Brain microvascular endothelial cell (primary cell): ENCODE measurements around the gene GUCD1.
A peak's percentile ranks its signal among the peaks of the same experiment; 100 is the strongest.
"Not testable (repeated sequence)": the region's sequence is repeated elsewhere in the genome, so short reads cannot be mapped to it uniquely, and the experiment has no call there.

Experiments used
- DNase-seq: peaks from one replicate; pipeline ENCODE4 v3.0.0-alpha.2; 2020
- H3K27ac ChIP-seq: fragments of 250-450 bp; sonication (Bioruptor Pico); 2 replicates; pipeline ENCODE4 v1.5.1; 2020; ENCODE audit warnings: mild to moderate bottlenecking, moderate library complexity
- H3K27me3 ChIP-seq: fragments of 250-450 bp; sonication (Bioruptor Pico); replicated peaks from 2 replicates; pipeline ENCODE4 v1.5.1; 2020; ENCODE audit warnings: mild to moderate bottlenecking
- H3K36me3 ChIP-seq: fragments of 250-450 bp; sonication (Bioruptor Pico); replicated peaks from 2 replicates; pipeline ENCODE4 v1.5.1; 2020; ENCODE audit warnings: mild to moderate bottlenecking
- H3K4me3 ChIP-seq: 2 replicates; pipeline ENCODE4 v1.5.1; 2011; ENCODE audit warnings: low read depth, mild to moderate bottlenecking, control low read depth, low read length, moderate library complexity
- in situ Hi-C: cut with HindIII; loops from 2 replicates; pipeline ENCODE4 v1.10.0; 2017; ENCODE audit warnings: low sequenced_read_pairs, low pct_ligation_motif_present
- TF ChIP-seq, protein P1 (sequence below): IDR thresholded peaks from 2 replicates; pipeline ENCODE4 v1.5.1; 2011; ENCODE audit warnings: low read depth, mild to moderate bottlenecking, moderate library complexity, low read length, control low read depth, inconsistent platforms; ENCODE audit errors: missing control alignments

Gene GUCD1

DNA sequence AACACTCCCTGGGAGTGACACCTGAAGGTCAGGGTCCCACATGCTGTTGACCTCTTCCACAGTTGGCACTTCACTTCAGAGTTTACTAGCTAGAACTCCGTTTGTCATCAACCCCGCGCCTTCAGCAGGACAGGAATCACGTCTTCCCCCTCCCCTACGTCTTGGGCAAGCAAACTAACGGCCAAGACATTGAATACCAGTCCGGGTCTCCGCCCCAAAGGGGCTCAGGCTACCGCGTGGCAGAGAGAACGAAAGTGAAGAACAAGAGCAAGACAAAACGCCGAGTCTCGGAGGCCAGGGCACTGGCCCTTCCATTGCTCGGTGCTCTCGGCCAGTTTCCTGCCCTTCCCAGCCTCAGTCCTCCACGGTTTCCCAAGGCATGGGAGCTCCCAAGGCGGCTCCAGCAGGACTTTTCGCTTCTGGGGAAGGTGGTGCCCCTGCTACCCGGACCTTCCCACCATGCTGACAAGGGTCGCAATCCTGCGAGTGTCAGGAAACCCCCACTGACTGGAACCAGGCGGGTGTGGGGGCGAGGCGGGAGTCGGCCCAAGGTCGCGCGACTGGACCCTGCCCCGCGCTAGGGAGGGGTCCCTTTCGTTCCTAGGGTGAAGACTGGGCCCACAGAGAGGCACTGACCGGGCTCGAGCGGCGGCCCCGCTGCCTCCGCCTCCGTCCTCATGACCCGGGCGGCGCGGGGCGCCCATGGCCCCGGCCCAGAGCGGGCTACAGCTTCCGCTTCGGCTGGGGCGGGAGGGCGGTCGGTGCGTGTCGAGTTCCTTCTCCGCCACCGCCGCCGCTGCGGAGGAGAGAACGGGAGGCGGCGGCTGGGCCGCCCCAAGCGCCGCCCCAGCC, at the start of gene GUCD1:
TSS of gene GUCD1 (minus strand) at position 826 of the 852 bp plus-strand sequence. CDS start at position 679, 147 bp downstream.
- H3K4me3 ChIP-seq, result peak within 1 kb of the TSS; percentile 99
- H3K27me3 ChIP-seq, result no peaks in the 10 kb centered on the region
- in situ Hi-C loops, result no loop called here
- peaks cover 20% of the 10 kb centered on the region for H3K36me3 ChIP-seq
- TF ChIP-seq, protein P1, sequence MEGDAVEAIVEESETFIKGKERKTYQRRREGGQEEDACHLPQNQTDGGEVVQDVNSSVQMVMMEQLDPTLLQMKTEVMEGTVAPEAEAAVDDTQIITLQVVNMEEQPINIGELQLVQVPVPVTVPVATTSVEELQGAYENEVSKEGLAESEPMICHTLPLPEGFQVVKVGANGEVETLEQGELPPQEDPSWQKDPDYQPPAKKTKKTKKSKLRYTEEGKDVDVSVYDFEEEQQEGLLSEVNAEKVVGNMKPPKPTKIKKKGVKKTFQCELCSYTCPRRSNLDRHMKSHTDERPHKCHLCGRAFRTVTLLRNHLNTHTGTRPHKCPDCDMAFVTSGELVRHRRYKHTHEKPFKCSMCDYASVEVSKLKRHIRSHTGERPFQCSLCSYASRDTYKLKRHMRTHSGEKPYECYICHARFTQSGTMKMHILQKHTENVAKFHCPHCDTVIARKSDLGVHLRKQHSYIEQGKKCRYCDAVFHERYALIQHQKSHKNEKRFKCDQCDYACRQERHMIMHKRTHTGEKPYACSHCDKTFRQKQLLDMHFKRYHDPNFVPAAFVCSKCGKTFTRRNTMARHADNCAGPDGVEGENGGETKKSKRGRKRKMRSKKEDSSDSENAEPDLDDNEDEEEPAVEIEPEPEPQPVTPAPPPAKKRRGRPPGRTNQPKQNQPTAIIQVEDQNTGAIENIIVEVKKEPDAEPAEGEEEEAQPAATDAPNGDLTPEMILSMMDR, result no peak
- DNase-seq, result peak; percentile 37
- peak within 1 kb of the TSS; percentile 85 for H3K27ac ChIP-seq

DNA sequence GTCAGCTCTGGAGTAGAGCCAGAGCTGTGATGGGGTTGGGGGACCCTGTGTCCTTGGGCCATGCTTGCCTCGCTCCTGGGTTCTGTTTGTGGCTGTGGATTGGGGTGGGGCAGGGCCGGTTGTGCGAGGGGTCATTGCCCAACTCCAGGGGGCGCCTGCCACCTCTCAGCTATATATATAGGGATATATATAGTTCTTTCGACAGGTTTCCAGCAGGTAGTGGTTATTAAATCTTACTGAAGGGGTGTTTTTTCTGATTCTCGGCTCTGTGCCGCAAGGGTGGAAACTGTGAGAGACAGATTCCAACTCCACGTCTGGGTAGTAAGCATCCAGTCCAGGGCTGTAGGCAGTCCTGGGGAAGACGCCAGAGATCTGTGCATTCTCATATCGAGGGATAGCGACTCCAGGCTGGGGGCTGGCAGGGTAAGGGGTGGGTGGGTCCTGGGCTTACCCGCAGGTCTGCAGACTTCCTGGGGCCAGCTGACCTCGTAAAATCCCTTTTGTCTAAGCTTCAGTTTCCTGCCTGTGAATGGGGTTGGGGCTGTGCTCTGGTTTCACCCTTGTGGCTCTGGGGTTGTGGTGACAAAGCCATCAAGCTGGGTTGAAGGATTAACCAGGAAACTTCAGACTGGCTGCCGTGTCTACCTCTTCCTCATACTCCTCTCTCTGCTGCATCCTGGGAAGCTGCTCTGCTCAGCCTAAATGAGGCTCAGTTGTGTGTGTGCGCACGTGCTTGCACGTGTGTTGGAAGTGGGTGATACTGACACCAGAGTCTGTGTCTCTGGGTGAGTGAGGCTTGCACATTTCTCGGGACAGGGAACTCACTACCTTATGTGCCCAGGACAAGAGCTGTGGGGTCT, 49.1 kb upstream of the GUCD1 start:
- TF ChIP-seq, protein P1, result peak; percentile 3
- H3K27me3 ChIP-seq, H3K4me3 ChIP-seq, in situ Hi-C loops, H3K27ac ChIP-seq, DNase-seq, H3K36me3 ChIP-seq: not testable (repeated sequence)

GRCh38 chr22:24602847-24603769, 48.2 kb upstream of the GUCD1 start, which contains the start of gene GGT1:
GGT1 (plus strand) TSS chr22:24603193; CDS start chr22:24611082, 7,889 bp downstream.
- H3K27ac ChIP-seq, DNase-seq, H3K27me3 ChIP-seq, H3K36me3 ChIP-seq, H3K4me3 ChIP-seq, in situ Hi-C loops: not testable (repeated sequence)

DNA sequence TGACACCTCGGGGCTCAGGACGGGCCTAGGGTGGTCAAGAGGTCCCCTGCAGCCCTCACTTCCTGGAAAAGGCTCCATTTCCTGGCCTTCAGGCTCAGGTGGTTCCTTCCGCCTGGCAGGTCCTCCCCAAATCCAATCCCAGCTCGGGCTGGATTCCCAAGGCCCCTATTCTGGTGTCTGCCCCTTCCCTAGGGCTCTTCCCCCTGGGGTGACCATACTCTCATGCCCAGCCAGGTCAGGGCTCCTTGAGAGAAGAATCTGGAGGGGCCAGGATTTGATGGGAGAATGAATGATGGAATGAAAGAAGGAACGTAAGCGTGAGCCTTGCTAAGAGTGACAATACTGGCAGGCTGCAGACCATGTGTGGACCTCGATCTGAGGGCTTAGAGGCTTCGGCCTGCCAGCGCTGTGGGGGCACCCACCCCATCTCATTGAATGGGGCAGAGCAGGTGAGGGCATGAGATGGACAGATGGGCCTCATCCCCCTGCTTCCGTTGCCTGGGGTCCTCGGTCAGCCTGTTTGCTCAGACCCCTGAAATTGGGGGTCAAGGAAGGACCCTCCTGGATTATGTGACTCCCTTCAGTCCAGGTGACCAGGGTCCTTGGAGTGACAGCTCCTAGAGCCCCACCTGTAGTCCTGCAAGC, 47.3 kb upstream of the GUCD1 start:
- H3K27ac ChIP-seq, in situ Hi-C loops, H3K36me3 ChIP-seq, H3K4me3 ChIP-seq, H3K27me3 ChIP-seq, DNase-seq: not testable (repeated sequence)

- H3K27me3 ChIP-seq, result no peaks in the 10 kb centered on the region
- TF ChIP-seq, protein P1, result no peak
- no peak for DNase-seq
- no peaks in the 10 kb centered on the region for H3K36me3 ChIP-seq
- no peak overlapping the region for H3K4me3 ChIP-seq
- in situ Hi-C loops, result no loop called here
- H3K27ac ChIP-seq, result no peak overlapping the region
Measured at GRCh38 chr22:24601217-24602104, 46.5 kb upstream of the GUCD1 start.

- H3K36me3 ChIP-seq, result not testable (repeated sequence)
Measured at GRCh38 chr22:24599958-24600715, 45.2 kb upstream of the GUCD1 start.

More at GRCh38 chr22:24599958-24600715, 45.2 kb upstream of the GUCD1 start:
- H3K27me3 ChIP-seq, in situ Hi-C loops, H3K27ac ChIP-seq, H3K4me3 ChIP-seq, DNase-seq: not testable (repeated sequence)
